HepG2 (cell line): Measurements from ENCODE around the gene PARP11.

Experiments
- SRSF1 ChIP-seq: fragments of 200-400 bp; formaldehyde crosslinking; optimal IDR thresholded peaks from 2 replicates; pipeline ENCODE3; 2017; ENCODE audit warnings: mild to moderate bottlenecking, low read depth, low read length, moderate library complexity
- ZFX ChIP-seq: sonication (generic); formaldehyde crosslinking; IDR thresholded peaks from 2 replicates; pipeline ENCODE4 v1.4.0; 2020; ENCODE audit warnings: mild to moderate bottlenecking, low read depth, missing genetic modification reagents, moderate library complexity
- ZNF335 ChIP-seq: sonication (generic); formaldehyde crosslinking; IDR thresholded peaks from 2 replicates; pipeline ENCODE4 v1.4.0; 2020; ENCODE audit warnings: missing genetic modification reagents

GRCh38 chr12:3795492-3796133, 77.6 kb downstream of the PARP11 start:
- TF ChIP-seq SRSF1 (no peak), ZFX (CRISPR knock-in tag) (no peak), ZNF335 (no peak)
